Duodenal mucosa (tissue), 2 donors: ENCODE data around the gene ARHGAP30.
"Not testable (repeated sequence)": the region's sequence is repeated elsewhere in the genome, so short reads cannot be mapped to it uniquely, and the experiment has no call there.

Experiments
- H3K27ac ChIP-seq: one replicate; pipeline ENCODE4 v1.7.0; 2013; ENCODE audit warnings: low read depth, low read length
- H3K27me3 ChIP-seq, 2 donors: one replicate each; pipeline ENCODE4 v1.7.0; 2013; ENCODE audit warnings: low read length in 2 of 2, control low read depth in 1 of 2; ENCODE audit not compliant: insufficient read depth in 2 of 2, control insufficient read depth in 1 of 2
- H3K36me3 ChIP-seq, 2 donors: one replicate each; pipeline ENCODE4 v1.7.0; 2013; ENCODE audit warnings: low read length in 2 of 2, control low read depth in 1 of 2; ENCODE audit not compliant: insufficient read depth in 2 of 2, control insufficient read depth in 1 of 2
- H3K4me1 ChIP-seq, 2 donors: one replicate each; pipeline ENCODE4 v1.7.0; 2013; ENCODE audit warnings: low read length in 2 of 2, control low read depth in 1 of 2; ENCODE audit not compliant: insufficient read depth in 2 of 2, control insufficient read depth in 1 of 2
- H3K4me3 ChIP-seq, 2 donors: one replicate each; pipeline ENCODE4 v1.7.0; 2013; ENCODE audit warnings: low read length in 2 of 2, low read depth in 1 of 2
- H3K9ac ChIP-seq, 2 donors: one replicate each; pipeline ENCODE4 v1.7.0; 2013; ENCODE audit warnings: low read length in 2 of 2, low read depth in 1 of 2
- H3K9me3 ChIP-seq, 2 donors: one replicate each; pipeline ENCODE4 v1.7.0; 2013; ENCODE audit warnings: low read length in 2 of 2, control low read depth in 1 of 2; ENCODE audit not compliant: control insufficient read depth in 1 of 2

Gene ARHGAP30

DNA sequence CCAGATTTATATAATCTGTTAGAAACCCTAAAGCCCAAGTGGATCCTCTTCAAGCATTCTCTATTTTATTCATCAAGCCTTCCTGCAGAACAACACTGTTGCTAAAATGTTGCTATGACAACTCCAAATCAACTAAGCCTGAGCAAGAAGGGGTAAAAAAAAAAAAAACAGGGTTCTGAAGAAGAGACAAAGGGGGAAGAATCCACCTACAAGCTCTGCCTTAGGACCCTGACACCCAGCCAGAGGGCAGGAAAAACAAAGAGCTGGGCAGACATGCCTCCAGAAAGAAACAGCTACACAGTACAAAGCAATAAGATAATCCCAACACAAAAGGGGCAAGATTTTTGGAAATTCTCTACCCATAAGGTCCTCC, 25.2 kb downstream of the ARHGAP30 start:
- Histone ChIP-seq H3K9me3 (no peaks in the 10 kb centered on the region), H3K27me3 (no peaks in the 10 kb centered on the region), H3K4me3 (peak overlapping the region; percentile 81 to 96), H3K4me1 (peaks cover 11 to 16% of the 10 kb centered on the region in 2 donors), H3K36me3 (peaks cover 29 to 50% of the 10 kb centered on the region in 2 donors), H3K27ac (peak overlapping the region; percentile 23), H3K9ac (peak overlapping the region; percentile 89 to 96)

DNA sequence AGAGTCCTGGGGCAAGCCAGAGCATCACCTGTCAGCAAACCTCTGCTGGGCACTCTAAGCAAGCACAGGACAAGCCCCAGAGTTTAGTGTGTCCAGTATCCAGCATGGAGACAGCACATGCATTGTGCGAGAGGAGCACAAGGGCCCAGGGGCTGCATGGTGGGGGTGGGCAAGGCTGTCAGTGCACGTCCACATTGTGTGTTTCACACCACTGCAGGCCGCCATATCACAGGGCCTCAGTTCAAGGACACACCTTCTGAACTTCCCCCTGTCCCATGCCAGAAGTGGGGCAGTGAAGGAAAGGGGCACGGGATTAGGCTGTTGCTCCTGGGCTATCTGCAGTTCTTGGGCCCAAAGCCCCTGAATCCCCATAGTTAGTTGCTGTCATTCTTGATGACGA, 30.1 kb downstream of the ARHGAP30 start:
- Histone ChIP-seq H3K9me3 (no peaks in the 10 kb centered on the region), H3K9ac (peak overlapping the region in 1 of 2 donors; percentile 30), H3K4me3 (peak overlapping the region in 1 of 2 donors; percentile 77), H3K36me3 (peaks cover 33 to 41% of the 10 kb centered on the region in 2 donors), H3K4me1 (peaks cover 15 to 32% of the 10 kb centered on the region in 2 donors), H3K27me3 (no peaks in the 10 kb centered on the region), H3K27ac (no peak overlapping the region)

DNA sequence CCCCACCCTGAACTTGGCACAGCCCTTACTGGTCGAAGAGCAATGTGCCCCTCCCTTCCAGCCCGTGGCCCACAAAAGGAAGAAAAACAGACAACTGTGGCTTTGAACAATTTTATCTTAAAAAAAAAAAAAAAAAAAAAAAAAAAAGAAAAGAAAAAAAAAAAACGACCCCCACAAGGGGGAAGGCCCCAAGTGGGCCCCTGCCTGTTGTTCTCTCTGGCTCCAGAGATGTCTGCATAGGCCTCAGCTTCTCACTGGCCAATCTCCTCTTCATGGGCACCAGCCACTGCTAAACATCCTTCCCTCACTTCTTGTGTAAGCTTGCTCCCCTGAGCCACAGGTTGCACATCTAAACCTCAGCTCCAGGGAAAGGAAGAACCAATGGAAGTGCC, 30.5 kb downstream of the ARHGAP30 start:
- H3K36me3 ChIP-seq = peaks cover 33 to 41% of the 10 kb centered on the region in 2 donors
- H3K27ac ChIP-seq = no peak overlapping the region

DNA sequence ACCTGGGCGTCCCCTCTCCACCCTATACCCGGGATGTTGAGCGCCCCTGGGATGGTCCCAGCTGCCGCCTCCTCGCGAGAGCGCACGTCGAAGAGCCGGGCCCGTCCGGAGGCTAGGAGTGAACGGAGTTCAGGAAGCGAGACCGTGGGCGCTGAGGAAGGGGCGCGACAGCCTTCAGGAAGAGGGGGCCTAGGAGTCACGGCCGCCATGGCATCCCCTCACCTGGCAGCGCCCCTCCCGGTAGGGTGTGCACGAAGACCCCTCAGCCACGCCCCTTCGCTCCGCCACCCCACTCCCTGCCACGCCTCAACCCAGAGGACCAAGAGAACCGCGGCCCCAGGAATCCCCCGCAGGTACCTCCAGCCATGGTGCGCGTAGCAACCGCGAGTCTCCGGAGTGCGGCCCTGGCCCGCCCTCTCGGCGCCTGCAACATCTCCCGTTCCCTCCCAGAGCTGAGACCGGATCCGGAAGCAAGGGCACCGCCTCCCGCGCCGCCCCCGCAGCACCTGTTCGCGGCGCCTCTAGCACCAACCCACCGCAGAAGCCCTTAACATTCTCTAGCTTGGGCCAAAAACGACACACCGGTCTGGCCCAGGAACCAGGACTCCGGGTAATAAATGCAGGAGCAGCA, 31.1 kb downstream of the ARHGAP30 start, which contains the start of gene TSTD1:
TSTD1 (minus strand) TSS at position 442 of the 631 bp plus-strand sequence; CDS start at position 367, 75 bp downstream.
- H3K4me1 ChIP-seq = peaks cover 11 to 27% of the 10 kb centered on the region in 2 donors
- no peaks in the 10 kb centered on the region for H3K9me3 ChIP-seq
- H3K9ac ChIP-seq = peak within 1 kb of the TSS; percentile 68 to 85
- peak within 1 kb of the TSS; percentile 77 to 91 for H3K4me3 ChIP-seq
- H3K27me3 ChIP-seq = no peaks in the 10 kb centered on the region
- H3K36me3 ChIP-seq = peaks cover 33 to 41% of the 10 kb centered on the region in 2 donors
- H3K27ac ChIP-seq = peak within 1 kb of the TSS; percentile 71

More for the DNA sequence above, 30.5 kb downstream of the ARHGAP30 start:
- Histone ChIP-seq H3K9me3 (no peaks in the 10 kb centered on the region), H3K9ac (peak overlapping the region; percentile 68 to 85), H3K4me3 (peak overlapping the region; percentile 77 to 91), H3K27me3 (no peaks in the 10 kb centered on the region), H3K4me1 (peaks cover 13 to 29% of the 10 kb centered on the region in 2 donors)

DNA sequence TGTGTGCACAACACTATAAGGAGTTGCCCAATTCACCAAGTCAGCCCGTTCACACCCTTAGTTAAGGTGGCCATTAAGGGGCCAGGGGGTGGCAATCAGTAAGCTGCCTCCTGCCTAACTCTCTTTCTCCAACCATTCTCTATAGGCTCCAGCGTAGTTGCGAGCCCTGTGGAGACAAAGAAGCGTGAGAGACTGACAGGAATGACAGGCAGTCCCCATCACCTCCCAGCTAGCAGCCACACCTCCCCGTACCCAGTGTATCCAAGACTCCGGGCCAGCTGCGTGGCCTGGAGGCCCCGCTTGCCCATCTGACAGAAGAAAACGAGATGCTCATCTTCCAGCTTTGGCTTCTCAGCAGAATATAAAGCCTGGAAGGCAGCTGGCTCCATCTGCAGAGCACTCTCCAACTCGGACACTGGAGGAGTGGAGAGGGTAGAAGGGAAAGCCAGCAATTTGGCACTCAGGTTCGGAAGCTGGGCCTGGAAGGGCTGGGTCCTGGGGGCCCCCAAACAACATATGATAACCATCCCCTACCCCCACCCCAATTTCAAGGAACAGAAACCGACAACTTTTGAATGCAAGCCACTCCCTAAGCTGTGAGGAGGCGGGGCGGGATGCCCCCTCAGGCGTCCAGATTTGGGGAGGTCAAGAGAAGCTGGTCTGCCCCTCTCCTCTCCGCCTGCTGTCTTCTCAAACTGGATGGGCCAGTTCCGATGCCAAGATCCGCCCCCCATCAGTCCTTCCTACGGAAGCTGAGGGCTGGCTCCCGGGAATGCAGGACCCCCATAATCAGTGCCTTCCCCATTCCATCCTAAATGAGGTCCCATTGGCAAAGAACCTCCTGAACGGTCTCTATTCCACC, 31.8 kb downstream of the ARHGAP30 start:
- H3K9ac ChIP-seq = peak overlapping the region; percentile 68 to 85
- peaks cover 30 to 37% of the 10 kb centered on the region in 2 donors for H3K36me3 ChIP-seq
- H3K27me3 ChIP-seq = no peaks in the 10 kb centered on the region
- peak overlapping the region; percentile 77 to 91 for H3K4me3 ChIP-seq
- H3K27ac ChIP-seq = peak overlapping the region; percentile 71
- no peaks in the 10 kb centered on the region for H3K9me3 ChIP-seq
- H3K4me1 ChIP-seq = peaks cover 11 to 27% of the 10 kb centered on the region in 2 donors

DNA sequence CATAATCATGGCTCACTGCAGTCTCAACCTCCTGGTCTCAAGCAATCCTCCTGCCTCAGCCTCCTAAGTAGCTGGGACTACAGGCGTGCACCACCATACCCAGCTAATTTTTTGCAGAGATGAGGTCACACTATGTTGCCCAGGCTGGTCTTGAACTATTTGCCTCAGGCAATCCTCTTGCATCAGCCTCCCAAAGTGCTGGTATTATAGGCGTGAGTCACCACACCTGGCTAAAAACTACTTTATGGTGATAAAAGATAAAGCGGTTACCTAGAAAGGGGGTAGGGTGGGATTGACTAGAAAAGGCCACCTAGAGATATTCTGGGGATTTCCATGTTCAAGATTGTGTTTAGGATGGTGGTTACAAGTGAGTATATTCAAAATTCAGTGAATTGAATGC, 35.9 kb downstream of the ARHGAP30 start:
- Histone ChIP-seq H3K4me3 (no peak overlapping the region), H3K9me3 (no peaks in the 10 kb centered on the region), H3K27ac (no peak overlapping the region), H3K4me1 (peaks cover 0 to 19% of the 10 kb centered on the region in 2 donors), H3K9ac (no peak overlapping the region), H3K36me3 (no peaks in the 10 kb centered on the region), H3K27me3 (no peaks in the 10 kb centered on the region)

DNA sequence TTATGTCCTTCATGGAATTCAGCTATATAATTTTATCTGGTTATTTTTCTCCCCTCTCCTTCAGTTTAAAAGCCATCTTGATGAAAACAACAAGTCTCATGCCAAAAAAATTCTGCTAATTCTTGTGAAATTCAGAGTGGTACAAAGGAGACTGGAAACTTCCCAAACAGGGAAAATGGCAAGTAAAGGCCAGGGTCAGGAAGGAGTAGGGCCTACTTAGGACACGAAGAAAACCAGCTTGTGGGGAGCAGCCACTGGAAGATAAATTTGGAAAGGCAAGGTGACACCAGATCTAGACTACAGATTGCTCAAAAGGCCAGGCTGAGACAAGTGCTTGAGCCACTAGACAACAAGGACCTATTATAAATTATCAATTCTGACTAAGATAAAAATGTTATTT, 37.3 kb downstream of the ARHGAP30 start:
- H3K27ac ChIP-seq = no peak overlapping the region
- no peaks in the 10 kb centered on the region for H3K27me3 ChIP-seq
- H3K9ac ChIP-seq = no peak overlapping the region
- H3K4me1 ChIP-seq = peaks cover 0 to 5% of the 10 kb centered on the region in 2 donors
- H3K4me3 ChIP-seq = no peak overlapping the region
- H3K36me3 ChIP-seq = no peaks in the 10 kb centered on the region
- H3K9me3 ChIP-seq = no peaks in the 10 kb centered on the region

DNA sequence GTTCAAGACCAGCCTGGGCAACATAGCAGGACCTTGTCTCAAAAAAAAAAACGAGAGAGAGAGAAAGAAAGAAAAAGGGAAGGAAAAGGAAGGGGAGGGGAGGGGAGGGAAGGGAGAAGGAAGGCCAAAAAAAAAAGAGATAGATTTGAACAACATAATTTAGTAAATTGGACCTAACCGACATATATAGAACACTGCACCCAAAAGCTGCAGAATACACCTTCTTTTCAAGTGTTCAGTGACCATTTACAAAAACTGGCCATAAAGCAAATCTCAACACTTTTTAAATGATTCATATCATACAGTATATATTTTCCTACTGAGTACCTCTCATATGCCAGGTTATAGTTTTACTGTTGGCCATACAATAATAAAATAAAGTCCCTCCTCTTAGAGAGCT, 37.8 kb downstream of the ARHGAP30 start:
- Histone ChIP-seq H3K4me1 (no peaks in the 10 kb centered on the region), H3K9ac (no peak overlapping the region), H3K27me3 (no peaks in the 10 kb centered on the region), H3K4me3 (no peak overlapping the region), H3K9me3 (no peaks in the 10 kb centered on the region), H3K36me3 (no peaks in the 10 kb centered on the region), H3K27ac (no peak overlapping the region)

DNA sequence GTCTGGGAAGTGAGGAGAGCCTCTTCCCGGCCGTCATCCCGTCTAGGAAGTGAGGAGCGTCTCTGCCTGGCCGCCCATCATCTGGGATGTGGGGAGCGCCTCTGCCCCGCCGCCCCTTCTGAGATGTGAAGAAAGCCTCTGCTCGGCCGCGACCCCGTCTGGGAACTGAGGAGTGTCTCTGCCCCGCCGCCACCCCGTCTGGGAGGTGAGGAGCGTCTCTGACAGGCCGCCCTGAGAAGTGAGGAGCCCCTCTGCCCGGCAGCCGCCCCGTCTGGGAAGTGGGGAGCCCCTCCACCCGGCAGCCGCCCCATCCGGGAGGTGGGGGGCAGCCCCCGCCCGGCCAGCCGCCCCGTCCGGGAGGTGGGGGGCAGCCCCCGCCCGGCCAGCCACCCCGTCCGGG, 40.2 kb downstream of the ARHGAP30 start:
- not testable (repeated sequence) for H3K4me3 ChIP-seq, H3K9me3 ChIP-seq, H3K4me1 ChIP-seq, H3K27me3 ChIP-seq, H3K9ac ChIP-seq, H3K36me3 ChIP-seq, H3K27ac ChIP-seq

DNA sequence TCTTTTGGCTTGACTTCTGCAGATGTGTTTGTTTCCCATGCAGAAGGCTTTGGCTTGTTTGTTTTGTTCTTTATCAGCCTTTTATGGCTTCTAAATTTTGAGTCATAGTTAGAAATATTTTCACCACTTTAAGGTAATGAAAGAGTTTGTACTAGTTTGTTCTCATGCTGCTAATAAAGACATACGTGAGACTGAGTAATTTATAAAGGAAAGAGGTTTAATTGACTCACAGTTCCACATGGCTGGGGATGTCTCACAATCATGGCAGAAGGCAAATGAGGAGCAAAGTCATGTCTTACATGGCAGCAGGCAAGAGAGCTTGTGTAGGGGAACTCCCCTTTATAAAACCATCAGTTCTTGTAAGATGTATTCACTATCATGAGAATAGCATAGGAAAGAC, 42.7 kb downstream of the ARHGAP30 start:
- not testable (repeated sequence) for H3K27me3 ChIP-seq, H3K9ac ChIP-seq, H3K4me3 ChIP-seq, H3K4me1 ChIP-seq, H3K9me3 ChIP-seq, H3K27ac ChIP-seq, H3K36me3 ChIP-seq
